PFSK-1 (cell line): ENCODE measurements around the gene LASP1.

Source experiments
- POLR2AphosphoS5 ChIP-seq: IDR thresholded peaks from 2 replicates; pipeline ENCODE4 v1.6.1; 2012; ENCODE audit warnings: low read depth, mild to moderate bottlenecking, control low read depth, low read length, moderate library complexity
- TAF1 ChIP-seq: IDR thresholded peaks from 2 replicates; pipeline ENCODE4 v1.6.1; 2012; ENCODE audit warnings: low read length, control low read depth, borderline replicate concordance; ENCODE audit not compliant: insufficient read depth
- TF ChIP-seq, protein P1 (sequence below), 2 experiments: IDR thresholded peaks; 2 replicates each; pipeline versions ENCODE4 v1.6.1 to v1.8.0; 2011 to 2012; ENCODE audit warnings: low read depth in 2 of 2, low read length in 2 of 2, control low read depth in 1 of 2, inconsistent platforms in 1 of 2, mild to moderate bottlenecking in 1 of 2, moderate library complexity in 1 of 2; ENCODE audit not compliant: insufficient read depth in 1 of 2

DNA sequence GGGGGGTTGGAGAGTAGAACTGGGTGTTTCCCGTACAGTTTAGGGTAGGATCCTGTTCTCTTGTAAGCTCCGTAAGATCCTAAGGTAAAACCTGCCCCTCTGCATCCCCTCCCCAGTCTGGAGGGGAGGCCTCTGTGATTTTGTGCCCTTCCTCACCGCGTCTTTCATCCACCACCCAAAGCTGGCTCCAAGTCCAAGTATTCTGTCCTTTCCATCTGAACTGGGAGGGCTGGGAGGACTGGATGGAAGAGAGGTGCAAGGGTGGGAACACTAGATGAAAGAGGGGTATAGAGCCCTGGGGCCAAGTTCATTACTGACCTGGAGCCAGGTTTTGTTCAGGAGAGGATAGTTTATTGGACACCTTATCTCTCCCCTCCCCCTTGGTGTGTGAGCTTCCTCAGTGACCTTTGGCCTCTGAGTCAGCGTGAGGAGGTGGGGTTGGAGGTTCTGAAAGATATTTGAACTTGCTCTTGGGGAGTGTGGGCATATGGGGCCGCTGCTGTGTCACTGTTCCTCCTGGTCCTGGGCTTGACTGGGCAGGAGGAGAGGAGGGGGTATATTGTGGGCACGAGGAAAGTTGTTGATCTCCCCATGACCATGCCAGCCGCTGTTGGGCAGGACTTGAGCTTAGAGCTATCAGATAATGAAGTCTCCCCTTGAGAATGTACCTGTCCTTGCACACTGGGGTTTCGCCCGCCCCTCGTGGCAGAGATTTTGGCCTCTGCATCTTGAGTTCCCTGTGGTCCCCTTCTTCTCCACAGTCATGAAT lies 1.6 kb downstream of the LASP1 start:
- TF ChIP-seq, protein P1, sequence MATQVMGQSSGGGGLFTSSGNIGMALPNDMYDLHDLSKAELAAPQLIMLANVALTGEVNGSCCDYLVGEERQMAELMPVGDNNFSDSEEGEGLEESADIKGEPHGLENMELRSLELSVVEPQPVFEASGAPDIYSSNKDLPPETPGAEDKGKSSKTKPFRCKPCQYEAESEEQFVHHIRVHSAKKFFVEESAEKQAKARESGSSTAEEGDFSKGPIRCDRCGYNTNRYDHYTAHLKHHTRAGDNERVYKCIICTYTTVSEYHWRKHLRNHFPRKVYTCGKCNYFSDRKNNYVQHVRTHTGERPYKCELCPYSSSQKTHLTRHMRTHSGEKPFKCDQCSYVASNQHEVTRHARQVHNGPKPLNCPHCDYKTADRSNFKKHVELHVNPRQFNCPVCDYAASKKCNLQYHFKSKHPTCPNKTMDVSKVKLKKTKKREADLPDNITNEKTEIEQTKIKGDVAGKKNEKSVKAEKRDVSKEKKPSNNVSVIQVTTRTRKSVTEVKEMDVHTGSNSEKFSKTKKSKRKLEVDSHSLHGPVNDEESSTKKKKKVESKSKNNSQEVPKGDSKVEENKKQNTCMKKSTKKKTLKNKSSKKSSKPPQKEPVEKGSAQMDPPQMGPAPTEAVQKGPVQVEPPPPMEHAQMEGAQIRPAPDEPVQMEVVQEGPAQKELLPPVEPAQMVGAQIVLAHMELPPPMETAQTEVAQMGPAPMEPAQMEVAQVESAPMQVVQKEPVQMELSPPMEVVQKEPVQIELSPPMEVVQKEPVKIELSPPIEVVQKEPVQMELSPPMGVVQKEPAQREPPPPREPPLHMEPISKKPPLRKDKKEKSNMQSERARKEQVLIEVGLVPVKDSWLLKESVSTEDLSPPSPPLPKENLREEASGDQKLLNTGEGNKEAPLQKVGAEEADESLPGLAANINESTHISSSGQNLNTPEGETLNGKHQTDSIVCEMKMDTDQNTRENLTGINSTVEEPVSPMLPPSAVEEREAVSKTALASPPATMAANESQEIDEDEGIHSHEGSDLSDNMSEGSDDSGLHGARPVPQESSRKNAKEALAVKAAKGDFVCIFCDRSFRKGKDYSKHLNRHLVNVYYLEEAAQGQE (IDR thresholded peaks at IDR 0.05; ENCODE audit: insufficient read depth in 1 of 2, low read depth in 2 of 2, low read length in 2 of 2), result no peak
- TF ChIP-seq POLR2AphosphoS5, result peak; percentile 44; the same call in 1 of the 2 replicates
- TF ChIP-seq TAF1, result no peak
